Stimulated activated naive B cell treated with anti-CD40 and anti-IgM and Interleukin-4, amounts not matched to agents 10 μg/mL and 1 μg/mL and 100 μg/mL, for 72 hours (primary cell): ENCODE data around the gene DLG5.

Source experiments
- ATAC-seq, 2 donors: fragments of 150-1000 bp; cut with Tn5 transposase; replicated peaks; 2 replicates each; pipeline ENCODE4 v1.10.0; 2021; ENCODE audit warnings: moderate library complexity in 1 of 2
- DNase-seq: peaks from one replicate; pipeline ENCODE4 v3.0.0; 2021
- H3K27ac Mint-ChIP-seq: one replicate; pipeline ENCODE4 v1.8.0; 2022; ENCODE audit warnings: mild to moderate bottlenecking, mixed read lengths
- H3K27me3 Mint-ChIP-seq, 2 donors: one replicate each; pipeline ENCODE4 v1.8.0; 2022; ENCODE audit warnings: mixed read lengths in 2 of 2
- H3K36me3 Mint-ChIP-seq, 2 donors: one replicate each; pipeline ENCODE4 v1.8.0; 2022; ENCODE audit warnings: mixed read lengths in 2 of 2, mild to moderate bottlenecking in 1 of 2
- H3K4me1 Mint-ChIP-seq, 2 donors: one replicate each; pipeline ENCODE4 v1.8.0; 2022; ENCODE audit warnings: mixed read lengths in 2 of 2, mild to moderate bottlenecking in 1 of 2
- H3K4me3 Mint-ChIP-seq, 2 donors: one replicate each; pipeline ENCODE4 v1.8.0; 2022; ENCODE audit warnings: mild to moderate bottlenecking in 2 of 2, mixed read lengths in 2 of 2, moderate library complexity in 1 of 2
- H3K9me3 Mint-ChIP-seq, 2 donors: one replicate each; pipeline ENCODE4 v1.8.0; 2022; ENCODE audit warnings: mixed read lengths in 2 of 2, mild to moderate bottlenecking in 1 of 2

The DLG5 gene

DNA sequence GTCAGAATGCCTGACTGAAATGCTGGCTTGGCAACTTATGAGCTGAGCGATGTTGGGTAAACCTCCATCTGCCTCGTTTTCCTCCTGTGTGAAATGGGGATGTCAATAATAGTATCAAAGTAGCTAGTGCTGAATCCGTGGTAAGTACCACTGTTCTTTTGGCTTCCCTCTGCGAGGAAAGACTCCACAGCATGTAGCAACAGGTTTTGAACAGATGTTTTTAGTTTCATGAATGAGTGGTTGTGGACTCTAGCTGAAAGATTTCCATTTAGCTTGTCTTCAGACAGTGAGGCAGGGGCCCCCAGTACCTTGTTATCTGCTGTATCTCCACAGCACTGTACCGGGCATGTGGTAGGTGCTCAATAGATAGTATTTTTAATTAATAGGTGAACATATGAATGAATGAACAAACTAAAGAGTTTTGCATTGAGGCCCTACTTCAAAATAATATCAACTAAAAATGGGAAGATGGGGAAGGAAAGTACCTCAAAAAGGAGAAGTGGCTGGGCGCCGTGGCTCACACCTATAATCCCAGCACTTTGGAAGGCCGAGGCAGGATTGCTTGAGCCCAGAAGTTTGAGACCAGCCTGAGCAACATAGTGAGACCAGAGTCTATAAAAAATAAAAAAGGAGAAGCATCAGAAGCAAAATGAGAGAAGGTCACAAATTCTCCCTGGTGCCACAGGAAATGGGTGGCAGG, 5.6 kb upstream of the DLG5 start:
- ATAC-seq, result no peak
- Mint-ChIP-seq H3K9me3 (no peaks in the 10 kb centered on the region), H3K27me3 (peaks cover 17 to 34% of the 10 kb centered on the region in 2 donors), H3K4me1 (peaks cover 0 to 5% of the 10 kb centered on the region in 2 donors), H3K27ac (no peak overlapping the region), H3K36me3 (no peaks in the 10 kb centered on the region), H3K4me3 (no peak overlapping the region)
- no peak for DNase-seq

- ATAC-seq (no peak), DNase-seq (no peak)
- H3K27me3 Mint-ChIP-seq, result peaks cover 41 to 64% of the 10 kb centered on the region in 2 donors
- no peaks in the 10 kb centered on the region for H3K9me3 Mint-ChIP-seq
- peaks cover 9 to 10% of the 10 kb centered on the region in 2 donors for H3K4me1 Mint-ChIP-seq
- peak overlapping the region; percentile 14 for H3K27ac Mint-ChIP-seq
- no peaks in the 10 kb centered on the region for H3K36me3 Mint-ChIP-seq
- H3K4me3 Mint-ChIP-seq, result peak overlapping the region; percentile 53 to 57
Measured at GRCh38 chr10:77927402-77928246, 1.1 kb upstream of the DLG5 start.

GRCh38 chr10:77925795-77926565, 575 bp downstream of the DLG5 start:
- ATAC-seq (peak; percentile 81 to 82), DNase-seq (peak; percentile 29)
- Mint-ChIP-seq H3K4me1 (peaks cover 9 to 10% of the 10 kb centered on the region in 2 donors), H3K36me3 (no peaks in the 10 kb centered on the region), H3K27me3 (peaks cover 40 to 57% of the 10 kb centered on the region in 2 donors), H3K4me3 (peak overlapping the region; percentile 19 to 73), H3K27ac (no peak overlapping the region), H3K9me3 (no peaks in the 10 kb centered on the region)

DNA sequence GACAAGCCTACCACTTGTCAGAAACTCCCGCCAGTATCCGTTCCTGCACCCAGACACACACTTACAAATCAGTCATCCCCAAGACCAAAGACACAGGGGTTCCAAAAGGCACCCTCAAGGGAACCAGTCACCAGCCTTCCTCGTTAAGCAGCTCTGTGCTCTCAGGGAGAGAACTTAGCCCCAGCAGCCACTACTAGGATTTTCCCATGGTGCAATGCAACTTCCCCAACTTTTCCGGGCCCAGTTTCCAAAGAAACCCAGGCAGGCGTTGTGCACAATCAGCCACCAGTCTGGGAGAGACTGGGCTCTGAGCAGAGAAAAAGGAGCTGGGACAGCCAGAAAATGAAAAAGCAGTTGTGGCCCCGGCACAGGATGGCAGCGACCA, 1.2 kb downstream of the DLG5 start:
- DNase-seq, result no peak
- Mint-ChIP-seq H3K9me3 (no peaks in the 10 kb centered on the region), H3K27ac (no peak overlapping the region), H3K36me3 (no peaks in the 10 kb centered on the region), H3K4me1 (peaks cover 9 to 10% of the 10 kb centered on the region in 2 donors), H3K4me3 (peak overlapping the region; percentile 19 to 73), H3K27me3 (peaks cover 43 to 57% of the 10 kb centered on the region in 2 donors)
- no peak for ATAC-seq

GRCh38 chr10:77922566-77923179, 3.9 kb downstream of the DLG5 start:
- ATAC-seq, result no peak

DNA sequence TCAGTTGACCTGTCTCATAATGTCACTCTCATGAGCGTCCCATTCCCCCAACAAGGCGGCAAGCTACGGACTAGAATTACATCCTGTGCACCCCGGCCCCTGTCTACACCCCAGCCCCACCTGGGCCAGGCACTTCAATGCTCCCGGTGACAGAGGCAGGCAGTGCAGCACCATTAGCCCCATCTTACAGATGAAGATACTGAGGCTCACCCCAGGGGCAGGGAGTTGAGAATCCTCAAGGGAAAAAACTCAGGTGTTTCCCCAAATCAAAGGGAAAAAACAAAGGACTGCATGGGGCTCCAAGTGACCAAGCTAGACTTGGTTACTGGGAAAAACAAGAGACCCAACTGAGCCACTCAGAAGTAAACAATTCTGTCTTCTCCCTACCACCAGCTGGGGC, 4.5 kb downstream of the DLG5 start:
- DNase-seq (no peak), ATAC-seq (no peak)
- Mint-ChIP-seq H3K4me1 (peaks cover 5 to 9% of the 10 kb centered on the region in 2 donors), H3K4me3 (no peak overlapping the region), H3K27me3 (peaks cover 41 to 55% of the 10 kb centered on the region in 2 donors), H3K9me3 (no peaks in the 10 kb centered on the region), H3K27ac (no peak overlapping the region), H3K36me3 (no peaks in the 10 kb centered on the region)

More at GRCh38 chr10:77922566-77923179, 3.9 kb downstream of the DLG5 start:
- DNase-seq, result no peak
- Mint-ChIP-seq H3K4me3 (no peak overlapping the region), H3K27me3 (peaks cover 47 to 55% of the 10 kb centered on the region in 2 donors), H3K27ac (no peak overlapping the region), H3K9me3 (no peaks in the 10 kb centered on the region), H3K36me3 (no peaks in the 10 kb centered on the region), H3K4me1 (peaks cover 9 to 10% of the 10 kb centered on the region in 2 donors)

DNA sequence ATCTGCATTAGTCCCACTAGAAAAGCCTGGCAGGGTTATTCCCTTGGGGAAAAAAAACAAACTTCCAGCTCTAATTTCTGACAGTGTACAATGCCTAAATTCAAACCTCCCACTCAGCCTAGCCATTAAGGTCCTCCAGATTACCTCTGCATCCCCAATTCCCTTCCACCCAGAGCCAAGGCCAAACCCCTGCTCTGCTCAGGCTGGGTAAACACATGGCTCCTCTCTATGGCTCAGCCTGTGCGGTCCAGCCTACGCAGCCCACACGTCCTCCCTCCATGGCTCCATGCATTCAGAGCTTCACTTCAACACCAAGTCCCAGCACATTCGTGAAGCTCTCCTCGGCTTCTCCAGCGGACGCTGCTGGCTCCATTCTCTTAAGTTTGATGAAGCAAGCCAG, 5.2 kb downstream of the DLG5 start:
- Mint-ChIP-seq H3K27ac (no peak overlapping the region), H3K9me3 (no peaks in the 10 kb centered on the region), H3K36me3 (no peaks in the 10 kb centered on the region), H3K4me1 (peaks cover 5 to 9% of the 10 kb centered on the region in 2 donors), H3K4me3 (no peak overlapping the region), H3K27me3 (peaks cover 41 to 58% of the 10 kb centered on the region in 2 donors)
- DNase-seq, result no peak
- no peak for ATAC-seq

GRCh38 chr10:77920495-77920894, 6.1 kb downstream of the DLG5 start:
- H3K9me3 Mint-ChIP-seq, result no peaks in the 10 kb centered on the region
- DNase-seq (no peak), ATAC-seq (no peak)
- H3K27me3 Mint-ChIP-seq, result peaks cover 40 to 56% of the 10 kb centered on the region in 2 donors
- H3K4me1 Mint-ChIP-seq, result peaks cover 4 to 5% of the 10 kb centered on the region in 2 donors
- no peak overlapping the region for H3K4me3 Mint-ChIP-seq
- H3K27ac Mint-ChIP-seq, result no peak overlapping the region
- H3K36me3 Mint-ChIP-seq, result no peaks in the 10 kb centered on the region

DNA sequence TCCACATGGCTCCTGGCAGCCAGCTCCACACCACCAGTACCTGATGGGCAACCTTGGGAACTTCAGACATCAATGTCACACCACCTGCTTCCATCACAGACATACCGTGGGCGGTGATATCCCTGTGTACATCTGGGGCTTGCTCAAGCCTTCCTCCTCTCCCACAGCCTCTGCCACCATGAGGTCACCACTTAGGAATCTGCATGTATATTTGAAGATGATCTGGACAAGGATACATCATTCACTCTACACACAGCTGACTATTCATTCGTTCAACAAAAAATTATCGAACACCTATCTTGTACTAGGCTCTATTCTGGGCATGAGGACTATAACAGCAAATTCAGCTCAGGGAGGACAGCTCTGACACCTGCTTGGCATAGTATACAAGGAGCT, 6.8 kb downstream of the DLG5 start:
- no peak overlapping the region for H3K4me3 Mint-ChIP-seq
- H3K4me1 Mint-ChIP-seq, result no peaks in the 10 kb centered on the region
- no peaks in the 10 kb centered on the region for H3K36me3 Mint-ChIP-seq
- peaks cover 37 to 51% of the 10 kb centered on the region in 2 donors for H3K27me3 Mint-ChIP-seq
- ATAC-seq (no peak), DNase-seq (no peak)
- no peak overlapping the region for H3K27ac Mint-ChIP-seq
- H3K9me3 Mint-ChIP-seq, result no peaks in the 10 kb centered on the region

GRCh38 chr10:77915319-77916105, 11.0 kb downstream of the DLG5 start:
- Mint-ChIP-seq H3K4me3 (no peak overlapping the region), H3K27me3 (peaks cover 11 to 37% of the 10 kb centered on the region in 2 donors), H3K4me1 (no peaks in the 10 kb centered on the region), H3K36me3 (no peaks in the 10 kb centered on the region), H3K27ac (no peak overlapping the region), H3K9me3 (no peaks in the 10 kb centered on the region)
- no peak for ATAC-seq
- DNase-seq, result no peak

- Mint-ChIP-seq H3K4me1 (no peaks in the 10 kb centered on the region), H3K27me3 (peaks cover 14 to 33% of the 10 kb centered on the region in 2 donors), H3K27ac (no peak overlapping the region), H3K9me3 (no peaks in the 10 kb centered on the region), H3K36me3 (no peaks in the 10 kb centered on the region), H3K4me3 (no peak overlapping the region)
- ATAC-seq, result no peak
- DNase-seq, result no peak
Measured at GRCh38 chr10:77913090-77913489, 13.5 kb downstream of the DLG5 start.

DNA sequence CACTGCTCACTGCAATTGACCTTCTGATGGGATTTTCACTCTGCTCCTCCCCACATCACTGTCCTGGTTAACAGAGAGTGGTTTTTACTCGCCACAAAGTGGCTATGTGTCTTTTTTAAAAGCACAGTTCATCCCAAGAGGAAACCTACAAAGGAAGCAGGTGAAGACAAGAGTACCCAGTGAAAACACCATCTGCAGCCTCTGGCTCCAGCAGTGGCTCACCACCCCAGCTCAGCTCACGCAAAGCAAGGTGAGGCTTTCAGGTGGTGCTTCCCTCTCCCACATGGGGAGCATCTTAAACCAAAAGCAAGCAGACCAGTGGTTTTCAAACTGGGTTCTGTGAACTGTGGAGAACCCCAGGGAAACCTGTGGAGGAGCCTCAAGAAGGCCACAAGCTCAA, 14.0 kb downstream of the DLG5 start:
- DNase-seq, result no peak
- no peaks in the 10 kb centered on the region for H3K36me3 Mint-ChIP-seq
- no peaks in the 10 kb centered on the region for H3K9me3 Mint-ChIP-seq
- H3K4me1 Mint-ChIP-seq, result no peaks in the 10 kb centered on the region
- peaks cover 14 to 31% of the 10 kb centered on the region in 2 donors for H3K27me3 Mint-ChIP-seq
- no peak overlapping the region for H3K4me3 Mint-ChIP-seq
- H3K27ac Mint-ChIP-seq, result no peak overlapping the region
- ATAC-seq, result no peak

DNA sequence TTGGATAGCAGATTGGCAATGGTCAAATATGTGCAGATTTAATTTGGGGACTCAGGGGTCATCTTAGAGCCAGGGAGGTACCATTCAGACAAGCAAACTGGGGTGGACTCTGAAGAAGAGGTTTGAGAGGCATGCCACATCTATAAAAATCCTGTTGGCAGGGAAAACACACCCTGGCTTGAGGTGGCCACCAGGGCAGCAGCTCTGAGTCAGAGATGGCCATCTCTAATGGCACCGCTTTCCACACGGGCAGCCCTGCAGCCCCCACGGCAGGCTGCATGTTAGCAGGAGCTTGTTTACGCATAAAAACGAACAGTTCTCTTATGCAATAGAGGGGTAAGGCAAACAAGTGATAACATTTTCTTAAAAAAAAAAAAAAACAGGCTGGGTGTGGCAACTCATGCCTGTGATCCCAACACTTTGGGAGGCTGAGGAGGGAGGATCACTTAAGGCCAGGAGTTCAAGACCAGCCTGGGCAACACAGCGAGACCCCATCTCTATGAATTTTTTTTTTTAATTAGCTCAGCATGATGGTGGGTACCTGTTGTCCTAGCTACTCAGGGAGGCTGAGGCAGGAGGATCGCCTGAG, 14.9 kb downstream of the DLG5 start:
- Mint-ChIP-seq H3K27ac (no peak overlapping the region), H3K36me3 (no peaks in the 10 kb centered on the region), H3K27me3 (peaks cover 14 to 23% of the 10 kb centered on the region in 2 donors), H3K4me1 (no peaks in the 10 kb centered on the region), H3K4me3 (no peak overlapping the region), H3K9me3 (no peaks in the 10 kb centered on the region)
- DNase-seq (no peak), ATAC-seq (no peak)
